HG03439 (cell line): ENCODE results near the gene SCN2B.

Source experiments
- ATAC-seq: cut with Tn5 transposase; IDR thresholded peaks from one replicate; pipeline ENCODE4 v1.9.1; 2021; ENCODE audit warnings: mild to moderate bottlenecking, moderate library complexity; ENCODE audit not compliant: unreplicated experiment

SCN2B gene

DNA sequence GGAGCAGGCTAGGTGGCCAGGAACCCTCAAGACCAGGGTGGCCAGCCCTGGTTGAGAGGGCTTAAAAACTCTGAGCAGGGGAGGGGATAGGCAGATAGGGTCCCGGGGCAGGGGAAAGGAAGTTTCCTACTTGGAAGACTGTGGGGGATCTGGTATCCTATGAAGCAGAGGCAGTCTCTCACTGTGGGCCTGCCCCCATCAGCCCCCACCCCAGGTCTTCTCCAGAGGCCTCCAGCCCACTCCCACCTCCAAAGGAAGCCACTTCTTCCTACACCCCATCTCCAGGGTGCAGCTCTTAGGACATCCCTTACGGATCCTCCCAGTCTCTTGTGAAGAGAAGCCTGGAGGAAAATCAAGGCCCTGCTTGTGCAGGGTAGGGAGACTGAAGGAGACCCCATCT lies 40.1 kb downstream of the SCN2B start:
- no peak for ATAC-seq

DNA sequence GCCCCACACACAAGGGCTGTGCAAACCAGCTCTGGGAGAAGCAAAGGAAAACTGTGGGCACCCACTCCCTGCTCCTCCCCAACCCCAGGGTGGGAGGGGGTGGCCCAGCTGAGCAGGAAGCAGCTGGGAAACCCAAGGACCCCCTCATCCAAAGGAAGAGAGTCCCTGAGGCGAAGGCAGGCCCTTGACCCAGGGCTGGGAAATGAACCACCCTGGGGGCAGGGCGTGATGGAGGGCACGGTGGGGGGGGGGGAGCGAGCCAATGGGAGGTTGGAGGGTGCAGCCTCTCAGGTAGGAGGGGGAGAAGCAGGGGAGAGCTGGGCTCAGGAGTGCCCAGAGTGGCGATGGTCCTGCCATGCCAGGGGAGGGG lies 40.7 kb downstream of the SCN2B start:
- no peak for ATAC-seq

DNA sequence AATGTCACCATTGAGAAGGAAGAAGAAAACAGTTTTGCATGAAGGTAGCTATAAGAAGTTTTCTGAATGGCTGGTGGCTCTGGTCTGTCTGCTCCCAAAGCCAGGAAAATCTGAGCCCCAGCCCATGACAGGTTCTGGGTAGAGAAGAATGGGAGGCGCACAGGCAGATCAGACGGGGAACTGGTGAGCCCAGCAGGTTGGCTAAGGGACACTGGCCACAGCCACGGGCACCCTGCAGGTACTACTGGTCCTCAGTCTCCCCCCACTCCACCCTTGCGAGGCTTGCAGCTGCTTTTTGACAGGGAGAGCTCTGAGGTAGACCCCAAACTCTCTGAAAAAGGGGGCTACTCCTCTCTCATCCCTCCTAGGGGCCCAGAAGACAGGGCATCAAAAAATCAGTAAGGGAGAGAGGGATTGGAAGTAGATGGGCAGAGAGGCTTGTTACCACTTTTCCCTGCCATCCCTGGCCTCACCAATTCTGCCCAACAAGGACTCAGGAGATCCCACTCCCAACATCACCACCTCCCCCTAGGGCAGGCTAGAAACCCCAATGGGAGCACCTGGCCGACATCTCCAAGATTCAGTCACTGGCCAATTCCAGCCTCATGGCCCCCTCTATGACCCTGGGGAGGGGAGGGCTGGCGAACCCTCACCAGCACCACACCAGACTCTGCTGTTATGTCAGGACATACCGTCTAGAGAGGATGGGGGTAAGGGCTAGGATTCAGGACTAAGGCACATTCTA lies 41.2 kb downstream of the SCN2B start:
- ATAC-seq, result no peak

DNA sequence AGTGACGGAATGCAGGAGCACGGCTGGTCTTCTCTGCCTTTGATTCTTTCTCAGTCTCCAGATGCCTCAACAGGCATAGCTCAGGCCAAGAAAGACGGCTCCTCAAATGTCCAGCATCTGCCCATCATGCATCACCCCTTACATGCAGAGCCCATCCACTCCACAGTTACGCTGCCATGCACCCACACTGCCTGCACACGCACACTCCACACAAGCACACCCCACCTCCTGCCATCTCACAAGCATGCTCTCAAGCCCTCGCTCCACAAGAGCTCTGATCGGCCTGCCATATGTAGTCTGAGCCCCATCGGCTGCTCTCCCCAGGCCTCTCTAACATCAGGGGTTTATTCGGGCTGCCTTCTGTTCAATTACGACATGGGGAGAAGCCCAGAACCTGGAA lies 42.6 kb downstream of the SCN2B start:
- no peak for ATAC-seq

DNA sequence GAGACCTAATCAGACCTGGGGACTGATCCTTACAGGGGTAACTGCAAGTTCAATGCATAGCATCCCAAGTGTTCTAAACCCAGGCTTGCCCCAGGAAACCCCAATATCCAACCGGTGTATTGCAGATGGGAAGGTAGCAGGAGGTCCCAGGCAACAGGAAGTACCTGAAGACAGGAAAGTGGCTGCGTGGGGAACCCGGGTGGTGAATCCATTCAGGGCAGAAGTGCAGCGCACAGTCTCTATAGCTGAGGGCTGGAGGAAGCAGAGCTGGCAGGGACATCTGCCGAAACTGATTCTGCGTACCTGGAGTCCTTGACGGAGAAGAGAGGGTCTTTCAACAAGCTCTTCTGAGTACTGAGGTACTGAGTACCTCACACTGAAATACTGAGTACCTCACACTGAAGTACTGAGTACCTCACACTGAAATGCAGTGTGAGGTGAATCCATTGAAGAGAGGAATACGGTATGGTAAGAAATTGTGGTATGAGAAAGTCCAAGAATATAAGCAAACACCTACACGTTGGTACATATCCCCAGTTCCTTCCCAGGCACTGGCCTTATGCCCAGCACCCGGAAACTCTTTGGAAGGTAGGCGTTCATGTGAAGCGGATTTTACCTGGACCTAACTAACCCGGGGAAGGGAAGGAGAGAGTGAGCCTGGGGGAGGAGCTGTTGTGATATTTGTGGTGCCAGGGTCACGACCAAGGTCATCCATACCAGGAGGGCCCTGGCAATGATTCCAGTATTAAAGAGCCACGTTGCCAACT lies 43.9 kb downstream of the SCN2B start:
- ATAC-seq, result no peak

DNA sequence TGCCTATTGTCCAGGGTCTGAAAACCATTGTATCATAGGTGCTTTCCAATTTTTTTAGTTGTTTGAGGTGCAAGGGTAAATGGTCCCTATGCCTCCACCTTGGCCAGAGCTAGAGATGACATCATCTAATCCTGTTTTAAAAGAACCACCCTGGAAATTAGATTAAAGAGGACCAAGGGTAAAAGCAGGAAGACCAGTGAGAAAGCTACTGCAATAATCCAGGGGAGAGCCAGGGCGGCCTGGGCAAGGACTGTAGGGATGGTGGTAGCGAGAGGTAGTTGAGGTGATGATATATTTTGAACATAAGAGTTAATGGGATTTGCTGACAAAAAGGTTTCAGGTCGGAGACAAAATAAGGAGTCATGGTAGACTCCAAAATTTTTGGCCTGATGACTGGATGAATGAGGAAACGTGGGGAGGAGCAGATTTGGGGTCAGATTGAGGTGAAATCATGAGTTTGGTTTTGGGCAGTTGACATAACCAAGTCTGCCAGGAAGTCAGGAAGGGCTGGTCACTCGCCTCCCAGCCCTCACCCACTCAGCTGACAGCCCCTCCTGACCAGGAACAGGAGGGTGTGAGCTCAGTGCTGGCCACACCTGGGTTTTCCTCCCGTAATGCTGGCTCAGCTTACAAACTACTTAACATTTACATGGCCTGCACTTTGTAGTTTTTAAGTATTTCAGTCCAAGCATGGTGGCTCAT lies 46.8 kb downstream of the SCN2B start:
- ATAC-seq, result no peak

DNA sequence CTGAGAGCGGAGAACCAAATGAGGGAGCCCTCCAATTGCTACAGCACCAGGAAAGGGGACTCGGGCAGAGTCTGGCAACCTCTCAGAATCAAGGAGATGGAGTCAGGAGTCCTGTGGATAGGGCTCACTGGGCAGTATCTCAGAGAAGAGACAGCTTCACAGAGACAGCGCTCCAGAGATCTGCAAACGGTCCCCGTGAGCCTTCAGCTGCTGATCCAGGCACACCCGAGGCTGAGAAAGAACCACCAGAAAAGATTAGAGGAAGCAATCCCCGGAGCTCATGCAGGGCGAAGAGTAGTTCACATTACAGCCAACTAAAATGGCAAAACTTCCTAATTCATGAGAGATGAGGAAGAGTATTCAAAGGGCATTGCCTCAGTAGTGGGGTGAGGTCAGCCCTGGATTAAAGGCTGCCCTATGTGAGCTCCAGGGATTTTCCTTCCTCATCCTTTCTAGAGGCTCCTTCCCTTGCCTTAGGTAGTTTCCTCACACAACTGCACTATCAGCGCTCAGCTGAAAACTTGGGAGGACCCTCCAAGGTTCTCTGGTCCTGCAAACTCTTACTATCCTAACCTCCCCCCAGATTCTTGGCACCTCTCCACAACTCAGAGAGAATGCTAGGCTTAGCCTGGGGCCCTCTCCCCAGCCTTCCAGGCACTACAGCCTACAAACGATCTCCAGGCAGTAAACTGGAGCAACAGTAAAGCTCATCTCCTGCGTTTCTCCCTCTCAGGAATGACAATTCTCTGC lies 47.5 kb downstream of the SCN2B start:
- ATAC-seq, result no peak

DNA sequence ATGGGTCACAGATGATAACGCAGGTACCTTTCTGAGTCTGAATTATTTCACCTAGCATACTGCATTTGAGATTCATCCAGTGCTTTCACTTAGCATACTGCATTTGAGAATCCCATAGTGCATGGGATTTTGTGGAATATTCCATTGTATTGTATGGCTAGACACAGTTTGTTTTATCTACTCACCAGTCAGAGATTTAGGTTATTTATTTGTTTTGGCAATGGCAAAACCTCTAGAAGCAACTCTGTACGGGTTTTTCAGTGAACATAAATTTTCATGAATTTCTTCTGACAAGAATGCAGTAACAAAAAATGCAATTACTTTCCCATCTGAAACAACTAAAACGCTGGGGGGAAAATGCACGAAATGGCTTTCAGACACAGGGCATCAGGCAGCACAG lies 48.1 kb downstream of the SCN2B start:
- no peak for ATAC-seq

DNA sequence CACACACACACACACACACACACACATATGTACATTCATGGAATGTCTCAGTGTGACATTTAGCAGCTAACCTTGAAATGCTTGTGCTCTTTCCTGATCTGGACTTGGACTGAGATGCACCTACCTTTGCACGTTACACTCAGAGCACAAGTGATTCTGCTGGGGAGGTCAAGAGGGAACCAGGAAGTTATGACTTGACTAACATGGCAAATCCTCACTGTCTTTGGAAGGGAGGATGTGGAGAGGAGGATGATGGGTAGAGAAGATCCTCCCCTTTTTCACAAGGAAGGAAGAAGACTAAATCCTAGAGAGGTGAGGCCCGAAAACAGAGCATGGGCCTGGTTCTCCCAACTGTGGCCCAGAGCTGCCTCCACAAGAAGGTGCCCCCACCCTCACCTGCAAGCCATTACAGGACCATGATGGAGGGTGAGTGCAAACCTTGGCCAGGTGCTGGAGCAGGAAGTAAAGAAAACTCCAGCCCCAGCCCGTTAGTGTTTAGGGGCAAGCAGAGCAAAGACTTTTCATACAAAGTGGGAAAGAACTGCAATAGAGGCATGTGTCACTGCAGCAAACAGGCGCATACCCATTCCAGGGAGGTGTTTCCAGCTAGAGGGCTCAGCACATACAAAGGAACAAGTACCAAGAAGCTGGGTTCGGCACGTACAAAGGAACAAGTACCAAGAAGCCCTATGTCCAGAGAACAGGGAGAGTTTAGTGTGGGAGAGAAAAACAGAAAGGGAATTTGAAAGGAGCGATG lies 50.2 kb downstream of the SCN2B start:
- ATAC-seq, result no peak

DNA sequence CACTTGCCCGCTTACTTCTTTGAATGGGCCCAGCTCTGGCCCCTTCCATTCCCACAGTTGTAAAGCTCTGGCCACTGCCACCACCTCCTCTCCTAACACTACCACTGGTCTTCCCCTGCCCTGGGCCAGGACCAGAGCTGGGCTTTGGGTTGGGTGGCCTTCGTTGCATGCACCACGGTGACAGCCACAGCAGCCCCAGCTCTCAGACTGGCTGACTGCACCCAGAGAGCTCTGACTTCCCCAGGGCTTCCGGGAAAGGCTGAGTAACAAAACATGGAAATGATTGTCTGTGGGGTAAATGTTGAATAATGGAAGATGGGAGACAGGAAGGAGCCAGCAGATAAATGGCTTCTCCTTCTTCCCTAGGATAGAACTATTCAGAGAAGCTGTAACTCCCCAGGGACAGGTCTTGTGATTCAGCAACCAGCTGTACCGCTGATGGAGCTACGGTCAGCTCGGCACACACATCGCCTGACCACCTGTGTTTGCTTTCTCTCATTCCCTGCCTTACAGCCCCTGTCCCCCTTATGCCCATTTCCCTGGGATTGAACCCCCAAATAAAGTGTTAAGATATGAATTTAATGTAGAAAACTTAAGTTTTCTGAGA lies 51.4 kb downstream of the SCN2B start:
- ATAC-seq, result no peak

DNA sequence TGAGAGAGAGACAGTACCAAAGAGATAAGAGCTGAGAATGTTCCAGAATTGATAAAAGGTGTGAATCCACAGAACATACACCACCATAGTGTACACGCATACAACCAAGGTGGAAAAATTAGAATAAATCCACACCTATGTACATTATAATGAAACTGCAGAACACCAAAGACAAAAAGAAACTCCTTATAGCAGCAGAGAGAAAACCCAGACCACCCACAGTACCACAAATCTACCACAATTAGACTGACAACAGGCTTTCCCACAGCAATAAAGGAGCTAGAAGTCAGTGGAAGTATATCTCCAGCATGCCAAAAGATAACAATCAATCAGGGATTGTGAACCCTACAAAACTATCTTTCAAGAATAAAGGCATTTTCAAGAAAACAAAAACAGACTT lies 55.6 kb downstream of the SCN2B start:
- ATAC-seq, result no peak

DNA sequence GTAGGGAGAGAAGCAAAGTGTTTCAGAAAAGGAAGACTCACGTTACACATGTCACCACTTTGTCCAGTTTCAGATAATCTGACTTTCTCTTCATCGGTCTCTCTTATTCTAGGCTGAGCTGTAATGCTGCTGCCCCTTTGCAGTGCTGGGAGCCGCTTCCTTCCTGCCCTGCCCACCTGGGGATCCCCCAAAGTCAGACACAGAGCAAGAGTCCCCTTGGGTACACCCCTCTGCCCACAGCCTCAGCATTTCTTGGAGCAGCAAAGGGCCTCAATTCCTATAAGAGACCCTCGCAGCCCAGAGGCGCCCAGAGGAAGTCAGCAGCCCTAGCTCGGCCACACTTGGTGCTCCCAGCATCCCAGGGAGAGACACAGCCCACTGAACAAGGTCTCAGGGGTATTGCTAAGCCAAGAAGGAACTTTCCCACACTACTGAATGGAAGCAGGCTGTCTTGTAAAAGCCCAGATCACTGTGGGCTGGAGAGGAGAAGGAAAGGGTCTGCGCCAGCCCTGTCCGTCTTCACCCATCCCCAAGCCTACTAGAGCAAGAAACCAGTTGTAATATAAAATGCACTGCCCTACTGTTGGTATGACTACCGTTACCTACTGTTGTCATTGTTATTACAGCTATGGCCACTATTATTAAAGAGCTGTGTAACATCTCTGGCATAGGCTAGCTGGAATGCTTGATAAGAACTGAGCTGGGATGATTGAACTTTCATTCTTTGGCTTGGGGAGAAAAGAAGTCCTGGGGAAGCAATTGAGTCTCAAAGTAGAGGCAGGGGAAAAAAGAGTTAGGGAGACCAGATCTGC lies 58.4 kb downstream of the SCN2B start:
- ATAC-seq, result no peak

DNA sequence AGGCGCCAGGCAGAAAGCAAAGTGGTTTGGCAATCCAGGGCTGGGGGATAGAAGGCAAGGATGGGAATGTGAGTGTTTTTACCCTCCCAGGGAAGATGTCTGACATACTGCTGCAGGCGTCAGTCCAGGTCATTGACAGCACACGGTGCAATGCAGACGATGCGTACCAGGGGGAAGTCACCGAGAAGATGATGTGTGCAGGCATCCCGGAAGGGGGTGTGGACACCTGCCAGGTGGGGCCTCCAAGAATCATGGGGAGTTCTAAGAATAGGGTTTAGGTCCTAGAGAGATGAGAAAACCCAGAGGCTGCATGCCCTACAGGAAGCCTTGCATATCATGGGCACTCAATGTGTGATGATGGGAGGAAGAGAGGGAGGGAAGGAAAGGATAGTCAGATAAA lies 61.4 kb downstream of the SCN2B start:
- ATAC-seq, result no peak

DNA sequence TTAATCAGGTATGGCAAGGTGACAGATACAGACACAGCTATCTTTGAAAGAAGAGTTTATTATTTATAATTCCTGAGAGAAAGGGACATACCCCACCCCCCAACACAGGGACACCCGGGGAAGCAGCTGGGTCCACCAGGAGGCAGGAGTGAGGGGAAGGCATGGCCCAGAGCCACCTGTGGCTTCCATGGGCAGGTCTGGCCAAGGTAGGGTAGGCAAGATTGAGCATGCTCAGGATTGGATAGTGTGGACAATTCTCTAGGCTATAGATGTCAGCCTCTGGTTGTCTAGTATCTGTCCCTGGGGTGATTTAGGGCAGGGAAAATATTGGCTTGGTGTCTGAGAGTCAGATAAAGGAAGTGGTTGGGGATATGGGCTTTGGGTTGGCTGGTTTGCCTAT lies 62.2 kb downstream of the SCN2B start:
- ATAC-seq, result no peak

DNA sequence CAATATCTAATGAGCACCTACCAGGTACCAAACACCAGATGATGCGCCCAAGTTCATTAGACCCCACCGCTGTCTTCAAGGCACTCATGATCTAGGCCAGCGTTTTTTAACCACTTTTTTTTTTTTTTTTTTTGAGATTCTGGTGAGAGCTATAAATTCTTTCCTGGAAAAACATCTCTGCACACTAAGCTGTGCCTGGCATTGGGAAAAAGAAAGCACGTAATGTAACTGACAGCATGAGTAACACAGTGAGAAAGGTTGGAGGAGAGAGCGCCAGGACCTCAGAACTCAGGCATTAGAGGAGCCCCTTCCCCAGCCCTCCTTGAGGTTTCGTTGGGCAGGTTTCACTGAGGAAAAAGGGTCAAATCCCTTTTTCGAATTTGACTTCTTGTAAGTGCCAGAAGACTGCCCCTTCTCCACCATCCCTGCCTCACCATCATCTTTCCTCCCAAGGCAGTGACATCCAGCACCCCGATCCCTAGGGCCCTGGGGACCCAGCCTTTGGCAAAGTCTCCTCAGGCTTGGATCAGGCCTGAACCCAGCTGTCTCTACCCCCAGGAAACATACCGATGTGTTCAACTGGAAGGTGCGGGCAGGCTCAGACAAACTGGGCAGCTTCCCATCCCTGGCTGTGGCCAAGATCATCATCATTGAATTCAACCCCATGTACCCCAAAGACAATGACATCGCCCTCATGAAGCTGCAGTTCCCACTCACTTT lies 63.6 kb downstream of the SCN2B start:
- ATAC-seq, result no peak
